Left lung (tissue), 10 donors: ENCODE measurements around the gene TMEM255B. TPM values are rescaled to one million over a fixed set of nuclear protein-coding genes. Genes with fewer than 3 reads are reported as not detected.

Experiments
- ATAC-seq: fragments of 200-7000 bp; cut with Tn5 transposase; one replicate; pipeline ENCODE4 v1.9.1; 2020; ENCODE audit warnings: moderate library complexity
- DNase-seq, 4 donors: peaks; one replicate each; pipeline ENCODE4 v3.0.0-alpha.2; 2013 to 2020
- H3K27ac ChIP-seq, 2 donors: fragments of 200-600 bp; sonication (generic) in 1 of 2; one replicate each; pipeline versions ENCODE4 v1.5.0 to v1.8.0; 2020 to 2021
- H3K27me3 ChIP-seq, 2 donors: fragments of 200-600 bp; sonication (generic) in 1 of 2; one replicate each; pipeline versions ENCODE4 v1.5.0 to v1.8.0; 2020 to 2021
- H3K36me3 ChIP-seq, 2 donors: fragments of 200-600 bp; sonication (generic) in 1 of 2; one replicate each; pipeline versions ENCODE4 v1.5.0 to v1.8.0; 2020 to 2021
- H3K4me1 ChIP-seq, 2 donors: fragments of 200-600 bp; one replicate each; pipeline ENCODE4 v1.8.0; 2021
- H3K4me3 ChIP-seq, 2 donors: fragments of 200-600 bp; sonication (generic) in 1 of 2; one replicate each; pipeline versions ENCODE4 v1.5.0 to v1.8.0; 2020 to 2021; ENCODE audit warnings: mild to moderate bottlenecking in 1 of 2
- H3K9me3 ChIP-seq, 2 donors: fragments of 200-600 bp; sonication (generic) in 1 of 2; one replicate each; pipeline versions ENCODE4 v1.5.0 to v1.8.0; 2020 to 2021
- intact Hi-C, 2 donors: fragments of 100-400 bp; cut with DNase I; formaldehyde crosslinking; loops; one replicate each; pipeline versions ENCODE4 v1.11.2 to v1.14.2; 2022
- polyA plus RNA-seq, 6 donors: library from polyadenylated mRNA; unstranded; fragments of 120-200 nt; gene quantifications; one replicate each; pipeline ENCODE4 v1.2.1, GENCODE V29; 2013; ENCODE audit not compliant: insufficient read length in 6 of 6
- total RNA-seq, 2 donors: library from RNA; stranded (reverse); fragmentation: NEBNext Ultra II Directional; extraction: Animal tissue kit (Norgen Biotek cat#: 25700); gene quantifications; one replicate each; pipeline ENCODE4 v1.2.1, GENCODE V29; 2021
- TF ChIP-seq, protein P1 (sequence below), 2 donors: fragments of 200-600 bp; sonication (generic) in 1 of 2; IDR thresholded peaks; one replicate each; pipeline versions ENCODE4 v1.5.0 to v1.8.0; 2021; ENCODE audit warnings: antibody characterized with exemption in 2 of 2
- donor health status: DM: no; HTN: yes; CAD: no.
- donor health status: DM: no; HTN: no; CAD: no.

TMEM255B gene
- total and polyA plus RNA-seq, 8 donors = 10.4 to 30.7 (median 15.7) TPM

DNA sequence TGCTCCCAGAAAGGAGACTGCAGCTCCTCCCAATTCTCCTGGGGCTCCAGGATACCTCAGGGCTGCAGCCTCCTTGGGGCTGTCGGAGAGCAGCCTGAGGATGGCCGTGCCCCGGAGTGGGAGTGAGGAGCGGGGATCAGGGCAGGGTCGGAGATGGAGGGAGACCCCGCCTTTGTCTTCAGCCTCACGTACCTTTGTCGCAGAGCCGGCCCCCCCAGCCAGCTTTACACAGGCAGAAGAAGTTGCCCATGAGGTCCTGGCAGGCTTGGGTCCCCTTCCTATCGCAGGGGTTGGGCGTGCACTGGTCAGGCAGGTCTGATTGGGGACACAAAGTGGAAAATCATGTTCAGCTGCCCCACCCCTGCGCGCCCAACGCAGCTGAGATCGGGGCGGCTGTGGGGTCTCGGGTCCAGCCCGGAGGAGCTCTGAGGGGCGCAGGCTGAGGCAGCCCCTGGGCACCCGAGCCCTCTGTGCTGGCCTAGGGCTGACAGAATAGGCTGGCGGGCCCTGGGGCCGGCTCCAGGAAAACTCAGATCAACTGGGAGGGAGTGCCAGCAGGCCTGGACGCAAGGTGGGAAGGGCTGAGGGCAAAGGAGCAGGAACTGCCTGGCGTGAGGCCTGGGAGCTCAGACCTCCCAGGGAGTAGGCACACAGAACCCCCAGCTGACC, 80.6 kb downstream of the TMEM255B start:
- Histone ChIP-seq H3K27me3 (no peaks in the 10 kb centered on the region), H3K36me3 (peaks cover 0 to 13% of the 10 kb centered on the region in 2 donors), H3K27ac (no peak overlapping the region), H3K4me1 (peaks cover 24 to 26% of the 10 kb centered on the region in 2 donors), H3K4me3 (no peak overlapping the region), H3K9me3 (no peaks in the 10 kb centered on the region)
- TF ChIP-seq, protein P1, sequence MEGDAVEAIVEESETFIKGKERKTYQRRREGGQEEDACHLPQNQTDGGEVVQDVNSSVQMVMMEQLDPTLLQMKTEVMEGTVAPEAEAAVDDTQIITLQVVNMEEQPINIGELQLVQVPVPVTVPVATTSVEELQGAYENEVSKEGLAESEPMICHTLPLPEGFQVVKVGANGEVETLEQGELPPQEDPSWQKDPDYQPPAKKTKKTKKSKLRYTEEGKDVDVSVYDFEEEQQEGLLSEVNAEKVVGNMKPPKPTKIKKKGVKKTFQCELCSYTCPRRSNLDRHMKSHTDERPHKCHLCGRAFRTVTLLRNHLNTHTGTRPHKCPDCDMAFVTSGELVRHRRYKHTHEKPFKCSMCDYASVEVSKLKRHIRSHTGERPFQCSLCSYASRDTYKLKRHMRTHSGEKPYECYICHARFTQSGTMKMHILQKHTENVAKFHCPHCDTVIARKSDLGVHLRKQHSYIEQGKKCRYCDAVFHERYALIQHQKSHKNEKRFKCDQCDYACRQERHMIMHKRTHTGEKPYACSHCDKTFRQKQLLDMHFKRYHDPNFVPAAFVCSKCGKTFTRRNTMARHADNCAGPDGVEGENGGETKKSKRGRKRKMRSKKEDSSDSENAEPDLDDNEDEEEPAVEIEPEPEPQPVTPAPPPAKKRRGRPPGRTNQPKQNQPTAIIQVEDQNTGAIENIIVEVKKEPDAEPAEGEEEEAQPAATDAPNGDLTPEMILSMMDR (IDR thresholded peaks at IDR 0.05) = no peak
- ATAC-seq = no peak
- DNase-seq = peak in 2 of 4 donors; percentile 33 to 62
- intact Hi-C loops = no loop called here

DNA sequence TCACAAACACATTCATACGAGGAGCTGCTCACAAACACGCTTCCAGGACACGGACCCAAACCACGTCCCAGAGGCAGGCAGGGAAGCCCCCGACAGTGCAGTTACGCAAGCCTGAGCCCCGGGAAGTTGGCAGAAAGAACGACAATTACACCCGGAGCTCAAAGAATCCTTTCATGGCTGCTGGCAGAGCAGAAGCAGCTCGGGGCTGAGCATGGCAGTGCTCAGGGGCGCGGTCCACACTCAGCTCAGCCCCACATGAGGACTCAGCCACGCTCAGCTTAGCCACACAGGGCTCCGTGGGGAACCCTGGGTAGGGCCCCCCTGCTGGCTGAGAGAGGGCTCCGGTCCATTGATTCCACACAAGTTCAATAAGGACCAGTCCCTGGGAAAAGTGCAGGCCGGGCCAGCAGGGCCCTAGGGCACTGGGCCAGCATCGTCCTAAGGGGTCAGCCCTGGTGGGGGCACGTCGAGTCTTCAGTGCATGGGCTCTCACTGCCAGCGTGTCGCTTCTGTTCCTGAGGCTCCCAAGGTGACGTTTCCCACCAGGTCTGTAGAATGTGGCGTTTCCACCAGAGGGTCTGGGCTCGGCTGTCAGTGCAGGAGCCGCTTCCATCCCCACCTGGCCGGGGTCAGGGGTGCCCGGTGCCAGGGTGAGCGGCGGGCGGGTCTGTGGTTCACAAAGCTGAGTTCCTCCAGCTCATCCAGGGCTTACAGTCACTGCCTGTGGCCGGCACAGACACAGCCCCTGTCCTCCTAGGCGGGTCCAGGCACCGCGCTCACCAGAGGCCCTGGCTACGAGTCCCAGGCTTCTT, 81.7 kb downstream of the TMEM255B start:
- H3K27me3 ChIP-seq = no peaks in the 10 kb centered on the region
- DNase-seq = peak in 2 of 4 donors; percentile 67 to 77
- intact Hi-C loops = no loop called here
- H3K9me3 ChIP-seq = no peaks in the 10 kb centered on the region
- peaks cover 0 to 9% of the 10 kb centered on the region in 2 donors for H3K36me3 ChIP-seq
- no peak for ATAC-seq
- H3K4me1 ChIP-seq = peaks cover 26 to 30% of the 10 kb centered on the region in 2 donors
- TF ChIP-seq, protein P1 (IDR thresholded peaks at IDR 0.05) = no peak
- H3K4me3 ChIP-seq = no peak overlapping the region
- no peak overlapping the region for H3K27ac ChIP-seq

DNA sequence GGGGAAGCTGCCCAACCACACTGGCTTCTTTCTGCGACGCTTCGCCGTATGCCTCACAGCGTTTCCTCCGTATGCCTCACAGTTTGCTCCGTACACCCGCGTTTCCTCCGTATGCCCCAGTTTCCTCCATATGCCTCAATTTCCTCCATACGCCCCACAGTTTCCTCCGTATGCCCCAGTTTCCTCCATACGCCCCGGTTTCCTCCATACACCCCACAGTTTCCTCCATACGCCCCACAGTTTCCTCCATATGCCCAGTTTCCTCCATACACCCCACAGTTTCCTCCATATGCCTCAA, 82.3 kb downstream of the TMEM255B start:
- H3K27ac ChIP-seq = no peak overlapping the region
- TF ChIP-seq, protein P1 (IDR thresholded peaks at IDR 0.05) = no peak
- H3K27me3 ChIP-seq = no peaks in the 10 kb centered on the region
- intact Hi-C loops = no loop called here
- no peaks in the 10 kb centered on the region for H3K9me3 ChIP-seq
- H3K4me1 ChIP-seq = peaks cover 26 to 30% of the 10 kb centered on the region in 2 donors
- no peak for DNase-seq
- ATAC-seq = no peak
- no peak overlapping the region for H3K4me3 ChIP-seq
- peaks cover 0 to 15% of the 10 kb centered on the region in 2 donors for H3K36me3 ChIP-seq

DNA sequence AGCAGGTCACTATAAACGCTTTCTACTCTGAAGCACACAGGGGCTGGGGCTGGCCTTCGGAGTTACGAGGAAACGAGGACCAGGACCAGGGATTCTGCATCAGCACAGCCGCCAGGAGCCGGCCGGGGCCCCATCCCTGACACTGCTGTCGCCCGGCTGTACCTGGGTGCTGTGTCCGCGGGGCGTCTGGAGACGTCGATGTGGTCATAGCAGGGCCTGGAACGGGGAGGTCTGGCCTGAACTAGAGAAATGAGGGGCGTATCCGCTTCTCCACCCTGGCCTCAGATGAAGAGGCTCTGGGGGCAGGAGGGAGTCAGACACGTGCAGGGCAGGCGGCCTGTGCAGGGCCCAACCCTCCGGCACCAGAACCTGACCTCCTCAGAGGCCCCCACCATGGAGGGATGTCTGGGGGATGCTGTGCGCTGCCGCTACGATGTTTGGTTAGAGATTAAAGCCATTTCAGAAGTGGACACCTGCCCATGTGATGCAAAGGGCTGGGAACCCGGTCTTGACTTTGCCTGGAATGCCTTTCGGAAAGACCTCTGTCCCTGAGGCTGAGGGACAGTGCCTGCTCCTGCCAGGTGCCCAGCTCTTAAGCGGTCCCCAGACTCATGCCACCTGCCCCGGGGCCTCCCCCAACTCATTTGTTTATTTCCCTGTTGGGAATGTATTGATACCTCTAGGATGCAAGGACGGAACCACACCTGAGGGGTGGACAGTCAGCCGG, 83.5 kb downstream of the TMEM255B start:
- ATAC-seq (no peak), DNase-seq (no peak)
- Histone ChIP-seq H3K4me1 (peaks cover 20 to 23% of the 10 kb centered on the region in 2 donors), H3K4me3 (no peak overlapping the region), H3K36me3 (peaks cover 0 to 25% of the 10 kb centered on the region in 2 donors), H3K9me3 (no peaks in the 10 kb centered on the region), H3K27me3 (no peaks in the 10 kb centered on the region), H3K27ac (no peak overlapping the region)
- intact Hi-C loops = no loop called here
- TF ChIP-seq, protein P1 (IDR thresholded peaks at IDR 0.05) = no peak
